NT2/D1 (cell line): ENCODE measurements around the gene CCDC116.
"Not testable (repeated sequence)": the region's sequence is repeated elsewhere in the genome, so short reads cannot be mapped to it uniquely, and the experiment has no call there.

Source experiments
- DNase-seq: peaks from one replicate; pipeline ENCODE4 v3.0.0-alpha.2; 2011; ENCODE audit warnings: low read depth, low spot score
- H3K27me3 ChIP-seq: 2 replicates; pipeline ENCODE4 v1.6.0; 2011; ENCODE audit warnings: mild to moderate bottlenecking; ENCODE audit not compliant: insufficient read length, insufficient read depth
- H3K36me3 ChIP-seq: 2 replicates; pipeline ENCODE4 v1.6.1; 2011; ENCODE audit warnings: mild to moderate bottlenecking, low read length, mixed read lengths; ENCODE audit not compliant: insufficient read depth, insufficient read length
- H3K4me1 ChIP-seq: 2 replicates; pipeline ENCODE4 v1.5.1; 2011; ENCODE audit not compliant: insufficient read depth, insufficient read length
- H3K4me3 ChIP-seq: 2 replicates; pipeline ENCODE4 v1.5.1; 2011; ENCODE audit warnings: low read depth; ENCODE audit not compliant: insufficient read length
- H3K9ac ChIP-seq: 2 replicates; pipeline ENCODE4 v1.6.0; 2011; ENCODE audit warnings: low read depth; ENCODE audit not compliant: insufficient read length
- H3K9me3 ChIP-seq: 2 replicates; pipeline ENCODE4 v1.5.1; 2011; ENCODE audit warnings: mild to moderate bottlenecking, low read length; ENCODE audit not compliant: insufficient read depth
- SUZ12 ChIP-seq: IDR thresholded peaks from 2 replicates; pipeline ENCODE4 v1.6.1; 2011; ENCODE audit not compliant: insufficient read length, insufficient read depth; ENCODE audit errors: extremely low read depth
- YY1 ChIP-seq: IDR thresholded peaks from 2 replicates; pipeline ENCODE4 v1.6.1; 2011; ENCODE audit not compliant: insufficient read length, insufficient read depth
- ZNF274 ChIP-seq: IDR thresholded peaks from 2 replicates; pipeline ENCODE4 v1.6.1; 2011; ENCODE audit warnings: mild to moderate bottlenecking, low read depth, low read length

Gene CCDC116

DNA sequence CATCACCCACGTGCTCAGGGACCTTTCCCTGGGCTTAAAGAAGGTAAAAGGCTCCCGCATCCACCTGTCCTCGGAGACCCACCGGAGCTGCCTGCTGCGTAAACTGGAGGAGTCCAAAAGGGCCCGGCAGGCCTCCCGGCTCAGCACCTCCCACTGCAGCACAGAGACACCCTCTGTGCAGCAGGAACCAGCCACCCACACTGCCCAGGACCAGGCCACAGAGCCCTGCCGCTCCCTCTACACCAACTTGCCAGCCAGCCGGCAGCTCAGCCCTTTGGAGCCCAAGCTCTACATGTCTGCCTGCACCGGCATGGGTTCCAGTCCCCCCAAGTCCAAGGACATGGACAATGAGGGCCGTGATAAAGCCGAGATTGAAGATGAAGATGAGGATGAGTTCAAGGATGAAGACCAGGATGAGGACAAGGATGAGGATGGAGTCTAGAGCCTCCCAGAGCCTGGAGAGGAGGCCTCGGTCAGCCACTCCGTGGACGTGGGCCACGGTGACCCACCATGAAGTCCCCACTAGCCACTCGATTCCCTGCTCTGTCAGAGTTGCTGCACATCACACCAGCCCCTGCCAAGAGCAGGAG, 4.2 kb downstream of the CCDC116 start:
- TF ChIP-seq YY1: no peak
- TF ChIP-seq ZNF274: no peak
- TF ChIP-seq SUZ12: no peak
- Histone ChIP-seq H3K4me1 (peaks cover 8% of the 10 kb centered on the region), H3K9me3 (no peaks in the 10 kb centered on the region), H3K27me3 (no peaks in the 10 kb centered on the region), H3K4me3 (no peak overlapping the region), H3K36me3 (no peaks in the 10 kb centered on the region), H3K9ac (no peak overlapping the region)
- no peak for DNase-seq

DNA sequence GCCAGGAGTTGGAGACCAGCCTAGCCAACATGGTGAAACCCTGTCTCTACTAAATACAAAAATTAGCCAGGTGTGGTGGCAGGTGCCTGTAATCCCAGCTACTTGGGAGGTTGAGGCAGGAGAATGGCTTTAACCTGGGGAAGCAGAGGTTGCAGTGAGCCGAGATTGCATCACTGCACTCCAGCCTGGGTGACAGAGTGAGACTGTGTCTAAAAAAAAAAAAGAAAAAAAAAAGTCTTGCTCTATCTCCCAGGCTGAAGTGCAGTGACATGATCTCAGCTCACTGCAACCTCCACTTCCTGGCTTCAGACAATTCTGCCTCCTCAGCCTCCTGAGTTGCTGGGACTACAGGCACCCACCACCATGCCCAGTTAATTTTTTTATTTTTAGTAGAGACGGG, 4.9 kb downstream of the CCDC116 start:
- H3K4me3 ChIP-seq, H3K9ac ChIP-seq, H3K9me3 ChIP-seq, H3K4me1 ChIP-seq, DNase-seq, H3K36me3 ChIP-seq, H3K27me3 ChIP-seq: not testable (repeated sequence)

- peaks cover 12% of the 10 kb centered on the region for H3K4me1 ChIP-seq
- peaks cover 10% of the 10 kb centered on the region for H3K36me3 ChIP-seq
- H3K9ac ChIP-seq: no peak overlapping the region
- no peak for TF ChIP-seq ZNF274
- TF ChIP-seq SUZ12: no peak
- no peak for TF ChIP-seq YY1
- H3K9me3 ChIP-seq: no peaks in the 10 kb centered on the region
- no peak for DNase-seq
- no peak overlapping the region for H3K4me3 ChIP-seq
- no peaks in the 10 kb centered on the region for H3K27me3 ChIP-seq
Measured at GRCh38 chr22:21639359-21639758, 6.8 kb downstream of the CCDC116 start.

DNA sequence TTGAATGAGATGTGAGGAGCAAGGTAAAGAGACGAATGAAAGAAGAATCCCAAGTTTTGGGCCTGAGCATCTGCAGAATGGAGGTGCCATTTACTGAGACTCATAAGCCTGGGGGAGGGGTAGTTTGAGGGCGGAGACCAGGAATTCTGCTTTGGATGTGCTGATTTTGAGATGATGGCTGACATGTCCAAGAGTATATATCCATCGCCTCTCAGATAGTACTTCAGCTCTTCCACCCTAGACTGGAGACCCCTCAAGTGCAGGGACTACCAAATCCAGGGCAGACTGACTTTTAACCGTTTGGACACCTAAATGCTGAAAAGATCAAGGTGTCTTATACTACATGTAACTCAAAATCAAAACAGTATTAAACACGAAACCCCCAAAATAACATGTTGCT, 8.2 kb downstream of the CCDC116 start:
- Histone ChIP-seq H3K4me1 (peaks cover 12% of the 10 kb centered on the region), H3K9me3 (no peaks in the 10 kb centered on the region), H3K4me3 (no peak overlapping the region), H3K9ac (no peak overlapping the region), H3K27me3 (no peaks in the 10 kb centered on the region), H3K36me3 (peaks cover 11% of the 10 kb centered on the region)
- DNase-seq: no peak
- TF ChIP-seq YY1 (no peak), ZNF274 (no peak), SUZ12 (no peak)

GRCh38 chr22:21641417-21641788, 8.8 kb downstream of the CCDC116 start:
- no peaks in the 10 kb centered on the region for H3K9me3 ChIP-seq
- peak overlapping the region; percentile 76 for H3K9ac ChIP-seq
- peaks cover 15% of the 10 kb centered on the region for H3K36me3 ChIP-seq
- no peak for DNase-seq
- TF ChIP-seq YY1 (no peak), ZNF274 (no peak), SUZ12 (no peak)
- H3K4me3 ChIP-seq: peak overlapping the region; percentile 84
- peaks cover 12% of the 10 kb centered on the region for H3K4me1 ChIP-seq
- H3K27me3 ChIP-seq: no peaks in the 10 kb centered on the region

DNA sequence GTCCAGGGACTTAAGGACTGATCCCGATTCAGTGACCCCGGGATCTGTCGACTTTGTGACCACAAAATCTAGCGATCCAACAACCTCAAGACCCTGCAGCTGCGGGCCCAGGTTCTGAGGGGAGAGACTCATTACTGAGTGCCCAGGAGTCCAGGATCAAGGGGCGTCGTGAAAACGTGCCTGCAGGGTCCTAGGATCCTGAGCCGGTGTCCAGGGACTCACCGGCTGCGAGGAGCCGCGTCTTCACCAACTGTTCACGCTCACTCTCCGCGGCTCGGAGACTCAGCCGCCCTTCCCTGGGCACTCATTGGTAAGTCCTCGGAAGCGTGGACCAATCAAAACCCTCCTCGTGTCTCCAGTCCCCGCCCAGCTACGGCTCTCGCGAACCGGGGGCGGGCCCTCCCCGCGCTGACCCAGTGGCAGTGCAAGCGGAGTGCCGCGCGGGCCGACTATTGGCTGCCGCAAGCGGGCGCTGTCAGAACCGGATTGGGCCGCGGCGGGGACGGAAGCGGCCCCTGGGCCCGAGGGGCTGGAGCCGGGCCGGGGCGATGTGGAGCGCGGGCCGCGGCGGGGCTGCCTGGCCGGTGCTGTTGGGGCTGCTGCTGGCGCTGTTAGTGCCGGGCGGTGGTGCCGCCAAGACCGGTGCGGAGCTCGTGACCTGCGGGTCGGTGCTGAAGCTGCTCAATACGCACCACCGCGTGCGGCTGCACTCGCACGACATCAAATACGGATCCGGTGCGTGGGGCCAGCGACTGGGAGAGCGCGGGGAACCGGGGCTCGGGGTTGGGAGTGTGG, 9.4 kb downstream of the CCDC116 start, which contains the start of gene SDF2L1:
Gene SDF2L1 (plus strand): TSS at position 514 of the 795 bp plus-strand sequence. CDS start 35 bp downstream, at position 549.
- TF ChIP-seq ZNF274: no peak
- TF ChIP-seq SUZ12: no peak
- no peak for TF ChIP-seq YY1
- Histone ChIP-seq H3K4me3 (peak within 1 kb of the TSS; percentile 84), H3K4me1 (peaks cover 12% of the 10 kb centered on the region), H3K9me3 (no peaks in the 10 kb centered on the region), H3K27me3 (no peaks in the 10 kb centered on the region), H3K36me3 (peaks cover 17% of the 10 kb centered on the region), H3K9ac (peak within 1 kb of the TSS; percentile 85)
- DNase-seq: peak; percentile 91

GRCh38 chr22:21642584-21643448, 10.3 kb downstream of the CCDC116 start:
- H3K36me3 ChIP-seq: peaks cover 17% of the 10 kb centered on the region
- H3K9me3 ChIP-seq: no peaks in the 10 kb centered on the region
- DNase-seq: no peak
- peak overlapping the region; percentile 85 for H3K9ac ChIP-seq
- peak overlapping the region; percentile 84 for H3K4me3 ChIP-seq
- peaks cover 12% of the 10 kb centered on the region for H3K4me1 ChIP-seq
- no peak for TF ChIP-seq YY1
- TF ChIP-seq ZNF274: no peak
- TF ChIP-seq SUZ12: no peak
- no peaks in the 10 kb centered on the region for H3K27me3 ChIP-seq
